Measurements from ENCODE around the gene EIF2S3.
"Not testable (repeated sequence)": the region's sequence is repeated elsewhere in the genome, so short reads cannot be mapped to it uniquely, and the experiment has no call there.

DNA sequence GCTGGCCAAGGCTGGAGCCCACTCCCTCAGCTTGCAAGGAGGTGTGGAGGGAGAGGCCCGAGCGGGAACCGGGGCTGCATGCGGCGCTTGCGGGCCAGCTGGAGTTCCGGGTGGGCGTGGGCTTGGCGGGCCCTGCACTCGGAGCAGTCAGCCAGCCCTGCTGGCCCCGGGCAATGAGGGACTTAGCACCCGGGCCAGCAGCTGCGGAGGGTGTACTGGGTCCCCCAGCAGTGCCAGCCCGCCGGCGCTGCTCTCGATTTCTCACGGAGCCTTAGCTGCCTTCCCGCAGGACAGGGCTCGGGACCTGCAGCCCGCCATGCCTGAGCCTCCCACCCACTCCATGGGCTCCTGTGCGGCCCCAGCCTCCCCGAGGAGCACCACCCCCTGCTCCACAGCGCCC, 5.1 kb upstream of the EIF2S3 start:
- TF ChIP-seq, protein P1, sequence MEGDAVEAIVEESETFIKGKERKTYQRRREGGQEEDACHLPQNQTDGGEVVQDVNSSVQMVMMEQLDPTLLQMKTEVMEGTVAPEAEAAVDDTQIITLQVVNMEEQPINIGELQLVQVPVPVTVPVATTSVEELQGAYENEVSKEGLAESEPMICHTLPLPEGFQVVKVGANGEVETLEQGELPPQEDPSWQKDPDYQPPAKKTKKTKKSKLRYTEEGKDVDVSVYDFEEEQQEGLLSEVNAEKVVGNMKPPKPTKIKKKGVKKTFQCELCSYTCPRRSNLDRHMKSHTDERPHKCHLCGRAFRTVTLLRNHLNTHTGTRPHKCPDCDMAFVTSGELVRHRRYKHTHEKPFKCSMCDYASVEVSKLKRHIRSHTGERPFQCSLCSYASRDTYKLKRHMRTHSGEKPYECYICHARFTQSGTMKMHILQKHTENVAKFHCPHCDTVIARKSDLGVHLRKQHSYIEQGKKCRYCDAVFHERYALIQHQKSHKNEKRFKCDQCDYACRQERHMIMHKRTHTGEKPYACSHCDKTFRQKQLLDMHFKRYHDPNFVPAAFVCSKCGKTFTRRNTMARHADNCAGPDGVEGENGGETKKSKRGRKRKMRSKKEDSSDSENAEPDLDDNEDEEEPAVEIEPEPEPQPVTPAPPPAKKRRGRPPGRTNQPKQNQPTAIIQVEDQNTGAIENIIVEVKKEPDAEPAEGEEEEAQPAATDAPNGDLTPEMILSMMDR (IDR thresholded peaks at IDR 0.05) = not testable (repeated sequence)
- TF ChIP-seq EZH2 (IDR thresholded peaks at IDR 0.05; ENCODE audit: borderline replicate concordance, insufficient read depth, low read depth, low read length, poor library complexity, severe bottlenecking) = not testable (repeated sequence)

Data from B cell (primary cell).